Measurements from ENCODE around the gene FMN2.
"Not testable (repeated sequence)": the region's sequence is repeated elsewhere in the genome, so short reads cannot be mapped to it uniquely, and the experiment has no call there.

FMN2 gene

DNA sequence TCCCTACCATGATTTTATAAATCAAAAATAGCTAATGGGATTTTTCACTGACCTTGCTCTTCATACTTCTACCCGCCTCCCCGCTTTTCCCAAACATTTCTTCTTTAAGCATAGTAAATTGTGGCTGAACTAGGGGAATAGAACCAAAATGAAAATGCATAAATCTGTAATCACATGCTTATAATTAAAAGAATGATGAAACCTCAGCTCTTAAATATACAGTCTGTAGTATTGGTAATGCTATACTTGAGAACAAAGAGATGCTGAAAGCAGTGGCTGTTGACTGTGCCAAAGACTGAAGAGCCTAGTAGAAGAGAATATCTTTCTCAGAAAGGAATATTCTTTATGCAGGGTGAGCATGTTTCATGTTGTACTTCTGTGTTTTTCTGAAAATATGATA is 271.1 kb downstream of the FMN2 start:
- DNase-seq (ENCODE audit: low read depth in 3 of 3) = no peak

DNA sequence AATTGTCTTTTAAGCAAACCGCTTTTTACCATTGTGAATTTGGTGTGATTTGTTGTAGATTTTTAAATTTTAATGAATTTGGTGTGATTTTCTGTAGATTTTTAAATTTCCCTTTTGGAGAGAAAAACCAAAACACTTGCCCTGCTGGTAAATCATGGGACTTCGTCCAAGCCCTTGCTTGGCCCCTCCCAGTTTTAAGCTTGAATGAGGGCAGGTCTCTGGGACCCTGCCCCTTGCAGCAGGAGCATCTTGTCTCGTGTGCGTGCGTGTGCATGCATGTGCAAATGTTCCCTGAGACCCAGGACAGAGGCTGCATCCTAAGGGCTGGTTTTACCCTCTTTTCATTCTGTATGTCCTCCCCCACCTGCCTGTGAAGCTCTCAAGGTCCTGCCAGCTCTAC is 271.6 kb downstream of the FMN2 start:
- DNase-seq (ENCODE audit: low read depth in 3 of 3) = no peak

DNA sequence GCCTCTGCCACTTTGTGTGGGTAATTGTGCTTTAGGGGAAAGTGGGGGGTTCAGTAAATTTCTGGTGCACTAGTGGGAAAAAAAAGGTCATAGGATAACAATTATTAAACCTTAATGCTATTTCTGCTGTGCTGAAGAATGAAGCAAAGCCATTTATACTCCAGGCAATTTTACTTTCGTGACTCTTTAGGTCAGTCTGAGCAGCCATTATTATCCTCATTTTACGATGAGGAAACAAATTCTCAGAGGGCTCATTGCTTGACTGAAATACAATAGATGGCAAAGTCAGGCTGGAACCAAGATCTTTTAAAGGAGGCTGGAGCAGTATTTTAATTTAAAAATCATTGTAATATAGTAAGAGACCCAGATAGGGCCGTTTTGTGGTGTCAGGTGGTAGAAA is 272.2 kb downstream of the FMN2 start:
- no peak for DNase-seq (ENCODE audit: low read depth in 3 of 3)

DNA sequence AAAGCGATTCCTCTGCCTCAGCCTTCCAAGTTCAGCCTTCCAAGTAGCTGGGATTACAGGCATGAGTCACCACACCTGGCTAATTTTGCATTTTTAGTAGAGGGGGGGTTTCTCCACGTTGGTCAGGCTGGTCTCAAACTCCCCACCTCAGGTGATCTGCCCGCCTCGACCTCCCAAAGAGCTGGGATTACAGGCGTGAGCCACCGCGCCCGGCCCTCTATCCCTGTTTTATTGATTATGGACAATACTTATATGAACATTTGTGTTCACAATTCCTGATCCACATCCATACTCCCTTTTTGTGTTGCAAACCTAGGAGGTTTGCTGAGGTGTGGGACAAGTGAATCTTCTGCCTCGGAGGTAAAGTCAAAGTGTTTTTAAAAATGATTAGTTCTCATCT is 275.0 kb downstream of the FMN2 start:
- DNase-seq (ENCODE audit: low read depth in 3 of 3) = no peak

DNA sequence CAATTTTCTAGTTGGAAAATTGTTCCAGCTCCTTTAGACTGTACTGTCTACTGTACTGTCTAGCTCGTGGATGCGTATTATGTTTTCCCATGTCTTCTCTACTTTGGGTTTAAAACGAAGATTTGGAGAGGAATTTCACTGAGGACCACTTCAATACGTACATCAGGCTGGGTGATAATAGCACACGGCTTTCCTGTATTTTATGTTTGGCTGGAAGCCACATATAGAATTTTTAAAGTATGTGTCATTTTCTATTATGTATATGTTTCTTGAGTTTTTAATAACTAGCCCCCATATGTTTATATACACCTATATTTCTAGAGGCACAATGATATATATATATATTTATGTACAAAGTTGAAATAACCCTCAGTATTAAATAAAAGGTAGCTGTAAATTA is 293.9 kb downstream of the FMN2 start:
- no peak for DNase-seq (ENCODE audit: low read depth in 3 of 3)

DNA sequence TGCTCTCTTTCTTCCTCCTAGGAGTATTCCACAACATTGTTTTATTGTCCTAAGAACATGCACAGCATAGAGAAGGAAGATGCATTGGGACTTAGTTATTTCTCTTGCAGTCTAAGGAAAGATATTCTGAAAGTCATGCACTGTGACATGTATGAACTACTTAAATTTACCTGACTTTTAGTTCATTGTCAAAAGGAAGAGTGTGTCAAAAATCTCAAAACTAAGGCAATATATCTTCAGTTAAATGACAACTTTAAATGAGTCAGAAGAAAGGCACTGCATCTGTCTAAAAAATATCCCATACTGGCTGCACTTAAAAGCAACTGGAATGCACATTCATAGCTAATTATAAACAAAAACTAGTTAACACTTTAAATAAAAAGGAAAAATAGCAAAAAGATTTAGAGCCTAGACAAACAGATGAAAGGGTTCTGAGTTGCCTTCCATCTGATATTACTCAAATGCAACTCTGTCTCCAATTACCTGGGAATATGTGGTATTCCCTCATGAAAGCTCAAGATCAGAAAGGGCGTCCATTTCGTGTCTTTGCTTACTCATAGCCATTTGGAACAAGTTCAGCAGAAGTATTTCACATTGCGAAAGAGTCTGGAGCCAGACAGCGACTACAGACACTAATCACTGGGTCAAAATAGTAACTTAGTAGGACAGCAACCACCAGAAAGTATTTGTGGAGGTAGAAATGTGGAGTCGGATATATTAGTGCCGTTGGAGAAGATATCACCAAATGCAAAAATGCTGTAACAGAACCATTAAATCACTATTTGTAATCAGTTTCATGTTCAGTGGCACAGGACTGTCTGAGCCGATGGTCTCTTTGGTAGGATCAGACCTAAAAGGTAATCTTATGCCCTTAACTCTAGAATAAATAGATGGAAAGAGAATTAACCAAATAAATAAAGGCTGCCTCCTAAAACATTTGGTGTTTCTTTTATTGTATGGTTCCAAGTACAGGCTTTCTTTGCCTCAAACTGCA is 294.6 kb downstream of the FMN2 start:
- DNase-seq (ENCODE audit: low read depth in 3 of 3) = no peak

DNA sequence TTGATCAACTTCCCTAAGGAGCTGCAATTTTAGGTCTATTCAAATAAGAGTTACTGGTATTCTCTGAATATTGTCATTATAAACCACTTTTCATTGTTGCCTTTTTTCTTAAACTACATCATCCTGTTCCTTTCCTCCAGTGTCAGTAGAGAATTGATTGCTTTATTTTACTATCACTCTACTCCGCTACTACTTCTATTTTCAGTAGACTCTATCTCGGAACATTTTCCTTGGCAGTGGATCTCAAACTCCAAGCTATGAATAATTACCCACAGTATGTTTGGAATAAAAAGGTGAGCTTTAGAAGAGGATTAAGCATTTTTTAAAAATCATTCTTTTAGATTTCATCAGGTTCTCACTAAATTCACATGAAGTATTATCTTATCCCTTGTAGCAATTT is 295.4 kb downstream of the FMN2 start:
- no peak for DNase-seq (ENCODE audit: low read depth in 3 of 3)

DNA sequence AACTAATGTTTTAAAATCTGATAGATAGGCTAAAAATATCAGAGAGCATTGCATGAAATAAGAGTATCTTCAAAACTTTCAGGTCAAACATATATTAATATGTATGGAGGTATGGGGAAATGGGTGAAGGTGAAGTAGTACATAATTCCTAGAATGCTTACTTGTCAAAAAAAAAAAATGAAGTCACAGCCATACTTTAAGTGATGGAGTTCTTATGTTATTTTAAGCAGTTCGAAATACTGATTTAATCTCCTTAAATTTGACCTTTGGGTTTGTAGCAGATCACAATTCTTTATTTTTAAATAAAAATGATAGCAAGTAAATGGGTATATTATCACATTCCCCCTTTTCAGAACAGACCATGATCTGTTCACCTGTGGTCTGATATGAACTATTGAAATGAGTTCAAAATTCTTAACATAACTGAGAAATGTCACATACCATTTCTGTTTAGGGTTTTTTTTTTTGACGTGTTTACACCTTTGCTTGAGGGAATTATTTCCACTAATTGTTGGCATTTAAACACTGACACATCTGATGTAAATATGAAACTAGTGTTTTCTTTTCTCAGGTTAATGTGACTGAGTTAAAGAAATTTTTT is 300.1 kb downstream of the FMN2 start:
- no peak for DNase-seq (ENCODE audit: low read depth in 3 of 3)

DNA sequence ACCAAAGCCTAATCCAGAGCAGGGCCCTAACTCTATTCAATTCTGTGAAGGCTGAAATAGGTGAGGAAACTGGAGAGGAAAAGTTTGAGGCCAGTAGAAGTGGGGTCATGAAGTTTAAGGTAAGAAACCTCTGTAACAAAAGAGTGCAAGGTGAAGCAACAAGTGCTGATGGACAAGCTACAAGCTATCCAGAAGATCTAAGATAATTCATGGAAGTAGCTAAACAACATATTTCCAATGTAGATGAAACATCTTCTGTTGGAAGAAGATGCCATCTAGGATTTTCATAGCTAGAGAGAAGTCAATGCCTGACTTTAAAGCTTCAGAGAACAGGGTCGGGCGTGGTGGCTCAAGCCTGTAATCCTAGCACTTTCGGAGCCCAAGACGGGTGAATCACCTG is 302.7 kb downstream of the FMN2 start:
- no peak for DNase-seq (ENCODE audit: low read depth in 3 of 3)

DNA sequence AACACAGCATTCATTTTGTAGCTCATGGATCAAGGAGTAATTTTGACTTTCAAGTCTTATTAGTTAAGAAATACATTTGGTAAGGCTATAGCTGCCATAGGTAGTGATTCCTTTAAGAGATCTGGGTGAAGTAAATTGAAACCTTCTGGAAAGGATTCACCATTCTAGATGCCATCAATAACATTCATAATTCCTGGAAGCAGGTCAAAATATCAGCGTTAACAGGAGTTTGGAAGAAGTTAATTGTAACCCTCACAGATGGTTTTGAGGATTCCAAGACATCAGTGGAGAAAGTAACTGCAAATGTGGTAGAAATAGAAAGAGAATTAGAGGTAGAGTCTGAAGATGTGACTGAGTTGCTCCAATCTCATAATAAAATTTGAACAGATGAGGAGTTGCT is 303.7 kb downstream of the FMN2 start:
- no peak for DNase-seq (ENCODE audit: low read depth in 3 of 3)

DNA sequence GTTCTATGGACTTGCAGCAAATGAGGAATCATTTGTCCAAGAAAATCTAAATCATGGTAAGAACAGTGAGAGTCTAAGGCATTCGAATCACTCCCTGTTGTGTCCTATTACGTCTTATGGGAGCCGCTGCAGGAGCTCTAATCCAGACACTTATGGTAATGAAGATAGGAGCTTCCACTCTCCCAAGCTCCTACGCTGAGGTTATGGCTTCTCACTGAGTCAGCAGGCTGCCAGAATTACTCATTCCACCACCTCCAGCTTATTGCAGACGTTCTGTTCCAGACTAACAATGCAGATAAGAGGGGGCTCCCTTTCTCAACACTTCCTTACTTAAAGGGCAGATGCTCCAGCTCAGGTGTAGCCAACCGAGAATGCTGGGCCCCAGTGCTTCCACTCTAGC is 307.7 kb downstream of the FMN2 start:
- no peak for DNase-seq (ENCODE audit: low read depth in 3 of 3)

DNA sequence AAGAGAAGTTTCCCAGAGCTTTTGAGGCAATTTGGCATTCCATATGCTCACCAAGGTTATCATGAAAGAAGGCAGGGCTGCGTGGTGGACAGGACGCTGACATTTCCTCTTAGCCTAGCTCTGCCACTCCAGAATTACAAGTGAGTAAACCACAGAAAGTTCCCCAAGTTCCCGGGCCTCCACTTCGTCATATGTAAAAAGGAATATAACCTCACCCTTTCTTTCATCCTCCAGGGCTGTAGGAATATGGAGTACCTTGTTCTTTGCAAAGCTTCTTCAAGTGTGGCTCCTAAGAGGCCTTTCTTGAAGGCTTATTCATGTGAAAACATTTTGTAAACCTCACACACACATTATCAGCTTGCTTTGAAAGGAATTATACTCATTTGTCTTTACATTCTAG is 310.0 kb downstream of the FMN2 start:
- no peak for DNase-seq (ENCODE audit: low read depth in 3 of 3)

DNA sequence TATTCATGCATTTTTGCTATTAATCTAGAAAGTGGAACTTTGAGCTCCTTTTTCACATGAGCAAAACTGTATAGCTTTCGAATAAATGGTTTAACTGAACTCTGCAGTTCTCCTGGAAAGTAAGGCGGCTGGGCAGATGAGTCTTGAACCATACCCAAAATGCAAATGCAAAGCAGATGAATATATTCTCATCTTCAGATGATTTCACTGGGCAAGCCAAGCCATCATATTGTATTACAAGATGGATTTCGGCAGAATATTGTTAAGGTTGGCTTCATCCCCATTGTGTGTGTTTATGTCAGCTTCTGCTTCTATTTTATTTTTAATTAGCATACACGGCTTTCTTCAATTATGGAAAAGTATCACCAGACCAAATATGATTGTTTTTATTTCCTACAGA is 310.6 kb downstream of the FMN2 start:
- DNase-seq (ENCODE audit: low read depth in 3 of 3) = no peak

DNA sequence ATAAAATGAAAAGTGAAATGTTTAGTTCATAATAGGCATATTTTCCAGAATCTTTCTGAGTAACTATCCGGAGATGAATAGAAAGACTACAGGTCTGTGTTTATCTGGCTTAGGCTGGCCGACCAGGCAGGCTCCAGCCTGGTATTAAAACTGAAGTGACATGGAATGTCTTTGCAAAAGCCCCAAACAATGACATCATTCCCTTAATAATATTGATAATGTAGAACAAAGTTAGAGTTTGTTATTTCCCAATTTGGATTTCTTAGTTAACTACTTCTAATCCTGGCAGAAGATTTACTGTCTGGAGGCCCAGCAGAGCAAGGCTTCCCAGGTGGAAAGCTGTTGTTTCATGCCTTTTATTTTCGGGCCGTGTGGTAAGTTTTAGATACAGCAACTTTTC is 312.6 kb downstream of the FMN2 start:
- no peak for DNase-seq (ENCODE audit: low read depth in 3 of 3)

DNA sequence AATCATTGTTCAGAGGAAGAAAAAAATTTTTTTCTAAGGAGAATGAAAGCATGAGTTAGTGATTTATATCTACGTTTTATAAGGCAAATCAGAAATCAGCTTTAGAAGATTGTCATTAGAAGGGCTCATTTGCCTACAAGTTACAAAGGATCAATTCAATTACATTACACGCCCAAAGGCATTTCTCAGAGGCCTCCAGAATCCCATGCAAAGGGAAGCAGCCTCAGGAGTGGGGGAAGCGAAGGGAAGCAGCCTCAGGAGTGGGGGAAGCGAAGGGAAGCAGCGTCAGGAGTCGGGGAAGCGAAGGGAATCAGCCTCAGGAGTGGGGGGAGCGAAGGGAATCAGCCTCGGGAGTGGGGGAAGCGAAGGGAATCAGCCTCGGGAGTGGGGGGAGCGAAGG is 314.1 kb downstream of the FMN2 start:
- no peak for DNase-seq (ENCODE audit: low read depth in 3 of 3)

DNA sequence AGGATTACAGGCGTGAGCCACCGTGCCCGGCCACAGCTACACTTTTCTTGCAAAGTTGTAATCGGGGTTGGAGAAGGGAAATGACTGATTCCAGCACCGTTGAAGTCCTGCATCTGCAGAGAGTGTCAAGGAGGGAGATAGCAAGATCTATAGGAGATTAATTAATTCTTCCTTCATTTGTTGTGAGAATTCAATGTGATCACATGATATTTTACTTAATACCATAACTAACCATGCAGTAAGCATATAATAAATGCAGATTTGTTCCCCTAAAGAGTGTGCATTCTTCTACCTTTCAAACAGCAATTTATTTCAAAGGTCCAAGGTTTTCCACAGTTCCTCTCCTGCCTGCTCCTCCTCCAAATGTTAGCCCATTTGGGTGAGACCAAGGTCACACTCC is 315.7 kb downstream of the FMN2 start:
- no peak for DNase-seq (ENCODE audit: low read depth in 3 of 3)

DNA sequence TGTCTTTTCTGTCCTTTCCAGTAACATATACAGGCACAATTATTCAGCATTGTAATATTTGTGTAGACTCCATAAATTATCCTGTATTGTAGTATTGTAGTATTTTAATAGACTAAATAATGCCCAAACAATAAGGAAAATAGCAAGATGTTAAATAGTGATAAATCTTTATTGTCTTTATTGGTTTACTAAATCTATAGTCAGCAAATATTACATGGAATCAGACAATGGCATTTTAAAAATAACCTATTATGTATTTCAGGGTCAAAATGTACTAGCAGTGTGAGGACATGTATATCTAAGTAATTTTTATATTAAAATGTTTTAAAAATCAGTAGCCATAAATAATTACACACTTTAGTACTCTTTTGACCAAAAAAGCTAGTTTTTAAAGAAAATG is 317.9 kb downstream of the FMN2 start:
- no peak for DNase-seq (ENCODE audit: low read depth in 3 of 3)

DNA sequence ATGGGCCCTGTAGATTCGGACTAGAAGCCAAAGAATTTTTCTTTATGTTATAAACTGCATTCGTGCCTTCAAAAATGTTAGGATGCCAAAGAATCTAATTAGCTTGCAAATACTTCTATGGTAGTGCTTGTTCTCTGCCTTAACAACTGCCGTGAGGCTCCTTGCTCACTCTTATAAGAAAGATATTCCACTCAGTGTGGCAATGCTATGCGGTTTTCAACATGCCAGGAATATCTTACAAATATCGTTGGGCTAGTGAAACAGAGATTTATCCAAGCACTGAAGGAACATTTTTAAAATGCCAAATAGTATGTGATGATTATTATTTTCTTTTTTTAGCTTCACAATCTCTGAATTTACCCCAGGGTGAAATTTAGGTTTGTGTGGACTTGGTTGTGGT is 322.0 kb downstream of the FMN2 start:
- no peak for DNase-seq (ENCODE audit: low read depth in 3 of 3)

DNA sequence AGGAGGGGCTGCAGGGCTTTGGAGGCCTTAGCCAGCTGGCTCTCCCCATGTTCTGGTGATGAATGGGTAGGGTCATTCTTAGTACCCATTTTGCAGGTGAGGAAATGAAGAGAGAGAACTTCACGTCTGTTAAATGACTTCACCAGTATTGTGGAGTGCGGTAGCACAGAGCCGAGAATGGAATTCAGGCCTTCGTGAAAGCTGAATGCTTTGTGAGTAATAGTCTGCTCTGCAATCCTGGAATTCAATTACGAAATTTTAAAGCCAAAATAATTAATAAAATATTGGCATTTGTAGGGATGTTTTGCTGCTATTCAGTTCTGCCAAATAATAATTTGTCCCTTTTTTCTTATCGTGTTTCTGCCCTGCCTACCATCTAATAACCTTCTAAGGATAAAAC is 322.6 kb downstream of the FMN2 start:
- DNase-seq (ENCODE audit: low read depth in 3 of 3) = no peak

DNA sequence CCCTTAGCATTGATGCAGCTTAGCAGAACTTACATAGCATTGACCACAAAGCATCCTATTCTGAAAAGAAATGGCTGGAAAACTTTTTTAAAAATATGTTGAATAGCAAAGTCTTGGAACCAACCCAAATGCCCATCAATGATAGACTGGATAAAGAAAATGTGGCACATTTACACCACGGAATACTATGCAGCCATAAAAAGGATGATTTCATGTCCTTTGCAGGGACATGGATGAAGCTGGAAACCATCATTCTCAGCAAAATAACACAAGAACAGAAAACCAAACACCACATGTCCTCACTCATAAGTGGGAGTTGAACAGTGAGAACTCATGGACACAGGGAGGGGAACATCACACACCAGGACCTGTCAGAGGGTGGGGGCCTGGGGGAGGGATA is 323.3 kb downstream of the FMN2 start:
- DNase-seq (ENCODE audit: low read depth in 3 of 3) = not testable (repeated sequence)

DNA sequence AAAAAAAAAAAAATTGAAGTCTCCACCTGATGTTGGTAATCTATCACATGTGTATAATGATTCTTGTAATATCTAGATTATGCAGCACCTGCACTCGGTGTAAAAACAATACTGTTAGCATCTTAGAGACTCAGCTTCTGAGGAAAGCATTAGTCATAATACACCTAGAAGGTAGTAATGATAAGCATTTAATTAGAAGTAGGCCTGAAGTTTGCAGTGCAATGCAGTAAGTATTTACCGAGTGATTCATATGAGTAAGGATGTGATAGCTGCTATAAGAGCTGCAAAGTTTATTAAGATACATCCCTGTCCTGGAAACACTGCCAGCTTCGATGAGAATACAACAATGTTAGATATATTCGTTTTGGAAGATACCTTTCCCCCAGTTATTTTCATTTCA is 323.8 kb downstream of the FMN2 start:
- DNase-seq (ENCODE audit: low read depth in 3 of 3) = no peak

DNA sequence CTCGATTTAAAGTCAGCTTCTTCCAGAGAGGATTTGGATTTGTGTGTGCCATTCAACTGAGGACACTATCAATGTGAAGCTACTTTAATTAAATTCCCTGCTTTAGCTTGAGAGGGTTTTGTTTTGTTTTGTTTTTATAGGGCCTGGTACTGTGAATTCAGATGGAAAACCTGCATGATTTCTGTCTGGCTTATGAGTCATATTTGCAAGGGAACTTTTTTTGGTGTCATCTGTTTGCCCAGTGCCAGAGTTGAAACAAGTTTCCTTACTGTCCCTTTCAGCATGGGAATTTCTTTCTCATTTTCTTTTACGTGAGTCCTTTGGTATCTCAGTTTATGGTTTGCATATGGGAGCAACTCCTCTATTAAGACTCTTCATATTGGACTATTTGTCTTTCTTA is 325.6 kb downstream of the FMN2 start:
- DNase-seq (ENCODE audit: low read depth in 3 of 3) = no peak

DNA sequence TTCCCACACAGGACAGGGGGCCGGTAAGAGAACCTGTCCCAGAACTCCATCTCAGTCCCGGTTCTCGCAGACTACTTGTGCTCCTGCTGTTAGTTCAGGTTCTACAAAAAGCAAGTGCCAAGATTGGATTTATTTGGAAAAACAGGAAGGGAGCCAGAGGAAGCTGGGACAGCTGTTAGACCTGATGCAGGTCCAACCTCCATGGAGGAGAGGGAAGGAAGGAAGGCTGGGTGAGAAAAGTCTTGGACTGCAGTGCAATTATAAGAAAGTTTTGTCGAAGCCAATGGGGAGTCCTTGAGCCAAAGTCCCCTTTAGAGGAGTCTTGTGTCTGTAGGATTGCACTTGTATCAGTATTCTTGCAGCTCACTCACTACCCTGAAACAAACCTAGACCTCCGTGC is 329.1 kb downstream of the FMN2 start:
- no peak for DNase-seq (ENCODE audit: low read depth in 3 of 3)

All from stimulated activated CD4-positive, alpha-beta T cell treated with anti-CD3 and anti-CD28 coated beads, TNF-alpha, amount 100 ng/mL, for 24 hours (primary cell).